GM19395 (cell line): ENCODE results near the gene DNAJC8.

Experiments used
- ATAC-seq: cut with Tn5 transposase; IDR thresholded peaks from one replicate; pipeline ENCODE4 v1.9.1; 2021; ENCODE audit warnings: mild to moderate bottlenecking, moderate library complexity; ENCODE audit not compliant: unreplicated experiment

The DNAJC8 gene, protein sequence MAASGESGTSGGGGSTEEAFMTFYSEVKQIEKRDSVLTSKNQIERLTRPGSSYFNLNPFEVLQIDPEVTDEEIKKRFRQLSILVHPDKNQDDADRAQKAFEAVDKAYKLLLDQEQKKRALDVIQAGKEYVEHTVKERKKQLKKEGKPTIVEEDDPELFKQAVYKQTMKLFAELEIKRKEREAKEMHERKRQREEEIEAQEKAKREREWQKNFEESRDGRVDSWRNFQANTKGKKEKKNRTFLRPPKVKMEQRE

DNA sequence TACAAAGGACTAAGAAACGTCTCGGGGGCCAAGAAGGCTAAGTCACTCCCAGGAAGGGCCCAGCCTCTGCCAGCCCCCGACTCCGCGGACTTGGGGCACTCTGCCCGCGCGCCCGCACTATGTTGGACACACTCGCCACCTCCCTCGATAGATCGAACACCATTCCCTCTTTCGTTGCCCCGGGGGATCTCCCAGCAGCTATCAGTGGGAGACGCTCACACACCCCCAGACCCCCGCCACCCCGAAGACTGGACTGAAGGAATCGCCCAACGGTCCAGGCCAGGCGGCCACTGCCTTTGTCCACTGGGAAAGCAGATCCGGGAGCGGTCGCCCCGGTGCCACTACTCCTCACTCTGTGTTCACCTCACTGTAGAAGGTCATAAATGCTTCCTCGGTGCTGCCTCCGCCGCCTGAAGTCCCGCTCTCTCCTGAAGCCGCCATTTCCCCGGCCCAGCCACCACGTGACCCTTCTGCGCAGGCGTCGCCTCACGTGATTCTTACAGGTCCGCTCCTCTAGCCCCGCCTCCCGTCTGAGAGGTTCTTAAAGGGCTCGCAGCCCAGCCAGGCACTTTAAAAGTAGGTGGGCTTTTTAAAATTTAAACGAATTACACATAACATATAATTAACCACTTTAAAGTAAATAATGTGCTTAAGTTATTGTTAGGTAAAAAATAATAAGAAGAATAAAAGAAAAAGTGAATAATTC, at the start of gene DNAJC8:
TSS of gene DNAJC8 (minus strand) at position 472 of the 706 bp plus-strand sequence. CDS start at position 441, 31 bp downstream.
- ATAC-seq, result peak; percentile 57

GRCh38 chr1:28281608-28282425, 49.0 kb upstream of the DNAJC8 start:
- no peak for ATAC-seq

- ATAC-seq, result no peak
Measured at GRCh38 chr1:28280977-28281381, 48.1 kb upstream of the DNAJC8 start.

DNA sequence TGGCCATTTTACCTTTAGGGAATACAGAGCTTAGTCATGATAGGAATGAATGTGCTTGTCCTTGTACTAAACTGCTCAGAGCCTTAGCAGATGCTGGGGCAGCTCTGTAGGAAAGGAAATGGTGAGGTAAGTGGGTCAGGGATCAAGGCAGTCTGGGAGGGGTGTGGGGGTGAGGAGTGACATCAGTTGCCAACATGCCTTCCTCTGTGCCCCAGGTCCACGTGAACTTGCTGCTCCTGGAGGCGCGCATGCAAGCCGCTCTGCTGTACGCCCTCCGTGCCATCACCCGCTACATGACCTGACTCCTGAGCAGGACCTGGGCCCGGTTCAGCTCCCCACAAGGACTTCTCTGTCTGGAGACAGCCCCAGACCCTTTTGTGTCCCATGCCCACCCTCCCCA, 47.7 kb upstream of the DNAJC8 start:
- no peak for ATAC-seq

GRCh38 chr1:28279721-28280120, 46.9 kb upstream of the DNAJC8 start:
- ATAC-seq, result no peak

GRCh38 chr1:28278763-28279162, 45.9 kb upstream of the DNAJC8 start:
- ATAC-seq, result no peak

DNA sequence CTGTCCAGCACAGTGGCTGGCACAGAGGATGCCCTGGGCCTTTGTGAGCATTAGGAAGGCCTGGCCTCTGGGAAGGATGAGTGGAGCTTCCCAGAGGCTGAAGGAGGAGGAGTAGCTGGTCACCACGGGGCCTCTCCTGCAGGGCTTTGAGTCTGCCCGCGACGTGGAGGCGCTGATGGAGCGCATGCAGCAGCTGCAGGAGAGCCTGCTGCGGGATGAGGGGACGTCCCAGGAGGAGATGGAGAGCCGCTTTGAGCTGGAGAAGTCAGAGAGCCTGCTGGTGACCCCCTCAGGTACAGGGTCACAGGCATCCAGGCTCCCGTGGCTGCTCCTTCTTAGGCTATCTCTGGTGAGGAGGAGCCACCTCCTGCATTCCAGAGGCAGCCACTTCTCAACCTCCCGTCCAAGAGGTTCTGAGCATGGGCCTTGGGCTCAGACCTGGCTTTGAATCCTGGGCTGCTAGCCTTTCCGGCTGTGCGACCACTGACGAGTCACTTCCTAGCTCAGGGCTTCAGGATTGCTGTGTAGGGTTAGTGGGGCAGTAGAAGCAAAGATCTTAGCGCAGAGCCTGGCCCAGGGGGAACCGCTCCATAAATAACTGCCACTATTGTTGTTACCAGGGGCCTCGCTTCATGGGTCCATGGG, 40.5 kb upstream of the DNAJC8 start:
- no peak for ATAC-seq

DNA sequence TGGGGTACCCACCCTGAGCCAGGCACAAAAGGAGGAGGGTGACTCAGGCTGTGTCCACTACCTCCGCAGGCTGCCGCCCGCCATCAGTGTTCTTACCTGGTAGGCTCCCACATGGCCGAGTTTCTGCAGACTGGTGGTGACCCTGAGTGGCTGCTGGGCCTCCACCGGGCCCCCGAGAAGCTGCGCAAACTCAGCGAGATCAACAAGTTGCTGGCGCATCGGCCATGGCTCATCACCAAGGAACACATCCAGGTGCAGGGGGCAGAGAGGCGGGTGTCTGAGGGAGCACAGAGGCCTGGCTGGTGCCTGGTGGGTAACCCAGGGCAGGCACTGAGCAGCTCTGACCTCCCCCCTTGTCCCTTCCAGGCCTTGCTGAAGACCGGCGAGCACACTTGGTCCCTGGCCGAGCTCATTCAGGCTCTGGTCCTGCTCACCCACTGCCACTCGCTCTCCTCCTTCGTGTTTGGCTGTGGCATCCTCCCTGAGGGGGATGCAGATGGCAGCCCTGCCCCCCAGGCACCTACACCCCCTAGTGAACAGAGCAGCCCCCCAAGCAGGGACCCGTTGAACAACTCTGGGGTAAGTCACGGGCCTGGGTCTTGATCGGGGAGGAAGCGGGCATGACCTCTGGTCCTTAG, 39.5 kb upstream of the DNAJC8 start:
- ATAC-seq, result no peak

GRCh38 chr1:28269529-28269928, 36.7 kb upstream of the DNAJC8 start:
- no peak for ATAC-seq

- no peak for ATAC-seq
Measured at GRCh38 chr1:28267633-28268032, 34.8 kb upstream of the DNAJC8 start.

DNA sequence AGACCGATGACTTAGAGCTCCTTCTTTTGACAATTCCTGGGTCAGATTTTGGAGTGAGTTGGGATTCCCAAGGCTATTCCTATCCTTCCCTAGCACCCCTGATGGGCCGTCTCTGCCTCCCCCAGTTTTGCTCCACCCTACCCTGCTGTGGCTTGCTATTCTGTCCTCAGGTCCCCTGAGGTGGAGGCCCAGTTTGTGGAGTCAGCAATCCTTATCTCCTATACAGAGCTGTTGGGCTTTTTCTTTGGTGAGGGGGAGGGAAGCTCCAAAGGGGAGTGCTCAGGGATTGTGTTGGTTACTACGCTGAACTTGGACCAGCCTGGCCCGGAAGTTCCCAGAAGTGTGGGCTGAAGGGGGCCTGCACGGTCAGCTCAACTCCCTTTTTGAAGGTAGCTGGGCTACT, 34.1 kb upstream of the DNAJC8 start:
- ATAC-seq, result no peak

DNA sequence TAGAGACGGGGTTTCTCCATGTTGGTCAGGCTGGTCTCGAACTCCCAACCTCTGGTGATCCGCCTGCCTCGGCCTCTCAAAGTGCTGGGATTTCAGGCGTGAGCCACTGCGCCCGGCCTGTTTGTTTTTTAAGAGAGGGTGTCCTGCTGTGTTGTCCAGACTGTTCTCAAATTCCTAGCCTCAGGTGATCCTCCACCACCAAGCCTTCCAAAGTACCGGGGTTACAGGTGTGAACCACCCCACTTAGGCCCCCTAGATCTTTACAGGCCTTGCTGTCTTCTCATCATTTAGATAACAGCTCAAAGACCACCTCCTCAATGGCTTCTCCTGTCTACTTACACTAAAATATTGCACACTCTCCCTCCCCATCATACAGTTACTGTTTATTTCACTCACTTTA, 32.7 kb upstream of the DNAJC8 start:
- ATAC-seq, result no peak

DNA sequence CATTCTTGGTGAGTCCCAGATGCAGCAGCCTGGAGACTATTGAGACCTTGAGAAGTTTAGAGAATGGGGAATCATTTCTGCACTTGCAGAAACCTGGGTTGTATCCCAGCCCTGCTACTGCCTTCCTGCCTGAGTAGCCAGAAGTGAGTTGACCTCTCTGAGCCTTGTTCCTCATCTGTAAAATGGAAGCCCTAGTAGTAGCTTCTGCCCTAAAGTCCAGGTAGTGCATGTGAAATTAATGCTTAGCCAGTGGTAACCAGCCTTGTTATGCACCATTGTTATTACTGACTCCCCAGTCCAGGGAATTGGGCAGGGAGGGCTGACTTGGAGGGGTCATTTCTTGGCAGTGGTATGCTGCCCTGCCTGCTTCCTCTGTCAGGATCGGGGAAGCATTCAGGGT, 32.1 kb upstream of the DNAJC8 start:
- no peak for ATAC-seq

DNA sequence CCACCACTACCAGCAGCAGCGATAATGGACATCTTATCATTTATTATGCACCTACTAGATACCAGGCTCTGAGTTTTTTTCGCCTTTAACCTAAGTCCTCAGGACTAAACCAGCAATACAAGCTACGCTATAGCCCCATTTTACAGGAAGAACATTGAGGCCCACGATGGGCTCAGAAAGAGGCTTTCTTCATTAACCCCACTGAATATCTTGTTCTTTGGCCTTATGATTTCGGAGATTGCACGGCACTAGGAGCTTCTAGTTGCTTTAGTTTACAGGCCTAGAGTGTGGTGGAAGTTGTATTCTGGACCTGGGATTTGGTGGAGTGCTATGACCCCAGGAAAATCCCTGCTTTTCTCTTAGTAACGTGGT, 28.0 kb upstream of the DNAJC8 start:
- no peak for ATAC-seq

DNA sequence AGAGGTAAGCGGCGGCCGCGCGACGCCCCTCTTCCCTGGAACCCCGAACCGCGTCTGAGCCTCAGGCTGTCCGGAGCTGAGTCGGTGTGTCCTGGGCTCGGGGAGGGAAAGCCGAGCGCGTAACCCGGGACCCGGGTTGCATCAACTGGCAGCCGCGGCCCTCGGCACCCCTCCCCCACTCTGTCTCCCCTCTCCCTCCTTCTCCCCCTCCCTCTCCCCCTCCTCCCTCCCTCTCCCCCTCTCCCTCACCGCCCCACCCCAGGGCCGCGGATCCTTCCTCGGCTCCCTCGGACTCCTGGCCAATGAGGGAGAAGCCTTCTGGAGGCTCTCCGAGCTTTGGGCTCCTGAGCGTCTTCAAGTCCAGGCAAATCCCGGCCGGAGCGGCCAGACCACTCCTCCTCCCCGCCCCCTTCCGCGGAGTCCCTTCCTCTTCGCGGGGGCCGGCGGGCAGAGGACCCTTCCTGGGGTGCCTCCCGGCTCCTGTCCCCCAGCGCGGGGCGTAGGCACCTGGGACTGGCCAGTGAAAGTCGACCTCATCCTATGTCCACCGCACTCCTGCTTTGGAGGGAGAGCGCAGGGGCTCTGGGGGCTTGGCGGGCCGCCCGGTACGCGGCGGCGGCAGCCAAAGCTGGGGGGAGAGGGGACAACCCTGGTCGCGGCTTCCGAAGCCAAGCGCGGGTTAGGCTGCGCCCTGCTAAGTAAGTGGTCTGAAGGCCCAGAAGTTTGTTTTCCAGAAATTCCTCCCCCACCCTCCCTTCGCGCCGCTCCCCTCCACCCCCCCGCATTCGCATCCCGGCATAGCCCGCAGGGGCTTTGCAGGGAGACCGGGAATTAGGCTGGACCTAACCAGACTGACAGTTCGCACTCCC, 27.3 kb upstream of the DNAJC8 start:
- ATAC-seq, result no peak

DNA sequence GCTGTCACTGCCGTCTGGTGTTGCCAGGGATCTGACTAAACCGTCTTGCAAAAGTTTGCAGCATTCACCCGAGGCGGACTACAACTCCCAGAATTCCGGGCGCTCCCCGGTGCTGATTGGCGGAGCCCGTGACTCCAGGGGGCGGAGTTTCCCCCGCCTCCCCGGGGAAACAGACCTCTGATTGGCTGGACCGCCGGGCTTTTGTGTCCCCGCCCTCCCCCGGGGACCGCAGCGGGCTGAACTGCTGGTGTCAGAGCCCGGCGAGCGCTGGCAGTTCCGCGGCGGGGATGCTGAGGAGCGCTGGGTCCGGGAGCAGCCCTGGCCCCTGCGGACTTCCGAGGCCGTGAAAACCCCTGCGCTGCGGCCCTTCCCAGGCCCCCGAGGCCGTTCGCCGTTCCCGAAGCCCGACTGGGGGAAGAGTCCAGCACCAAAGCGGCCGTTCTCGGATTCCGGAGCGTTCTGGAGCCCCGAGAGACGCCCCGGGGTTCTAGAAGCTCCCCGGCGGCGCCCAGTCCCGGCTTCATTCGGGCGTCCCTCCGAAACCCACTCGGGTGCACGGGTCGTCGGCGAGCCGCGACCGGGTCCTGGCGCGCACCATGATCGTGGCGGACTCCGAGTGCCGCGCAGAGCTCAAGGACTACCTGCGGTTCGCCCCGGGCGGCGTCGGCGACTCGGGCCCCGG, 26.6 kb upstream of the DNAJC8 start, which contains the start of gene SESN2:
TSS of gene SESN2 (plus strand) at position 267 of the 682 bp plus-strand sequence. CDS start at position 597, 330 bp downstream.
- ATAC-seq, result peak; percentile 95

DNA sequence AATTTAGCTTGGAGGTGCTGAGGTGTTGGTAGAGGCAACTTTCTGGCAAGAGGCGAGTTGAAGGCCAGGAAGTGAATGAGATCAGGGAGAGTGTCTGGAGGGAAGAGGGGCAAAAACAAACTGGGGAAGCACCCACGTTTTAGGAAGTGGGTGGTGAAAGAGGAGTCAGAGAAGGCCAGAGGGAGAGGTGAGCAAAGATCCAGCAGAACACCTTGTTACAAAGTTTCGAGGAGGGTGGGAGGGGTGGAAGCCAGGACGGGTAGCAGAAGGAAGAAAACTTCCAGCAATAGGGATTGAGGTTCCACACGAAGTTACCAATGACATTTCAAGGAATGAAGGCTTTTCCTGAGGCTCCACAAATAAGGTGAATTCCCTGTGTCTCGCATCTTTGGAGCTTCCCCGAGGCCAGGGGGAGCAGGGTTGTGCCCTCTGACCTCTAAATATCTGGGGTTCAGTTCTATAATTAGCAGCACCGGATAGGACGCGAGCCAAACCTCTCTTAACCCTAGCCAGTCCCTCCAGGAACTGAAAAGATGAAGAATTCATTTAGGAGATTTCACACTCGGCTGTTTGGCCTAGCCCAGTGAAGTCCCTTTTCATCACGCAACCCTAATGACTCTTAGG, 25.9 kb upstream of the DNAJC8 start:
- no peak for ATAC-seq

DNA sequence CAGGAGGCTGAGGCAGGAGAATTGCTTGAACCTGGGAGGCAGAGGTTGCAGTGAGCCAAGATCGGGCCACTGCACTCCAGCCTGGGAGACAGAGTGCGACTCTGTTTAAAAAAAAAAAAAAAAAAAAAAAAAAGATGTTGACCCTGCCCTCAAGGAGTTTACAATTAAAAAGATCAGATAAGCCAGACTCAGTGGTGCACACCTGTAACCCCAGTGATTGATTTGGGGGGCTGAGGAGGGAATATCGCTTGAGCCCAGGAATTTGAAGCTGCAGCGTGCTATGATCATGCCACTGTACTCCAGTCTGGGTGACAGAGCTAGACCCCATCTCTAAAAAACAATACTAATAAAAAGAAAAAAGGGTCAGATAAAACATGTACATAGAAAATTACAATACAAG, 24.9 kb upstream of the DNAJC8 start:
- ATAC-seq, result no peak
